Hindlimb muscle (tissue), 1 donor: Measurements from ENCODE around the gene ANKRD44. TPM values are rescaled to one million over a fixed set of nuclear protein-coding genes. Genes with fewer than 3 reads are reported as not detected.
"Not testable (repeated sequence)": the region's sequence is repeated elsewhere in the genome, so short reads cannot be mapped to it uniquely, and the experiment has no call there.

Experiments used
- DNase-seq: peaks from one replicate; pipeline ENCODE4 v3.0.0-alpha.2; 2013
- polyA plus RNA-seq: library from polyadenylated mRNA; unstranded; fragments of 120-200 nt; gene quantifications from one replicate; pipeline ENCODE4 v1.2.1, GENCODE V29; 2013; ENCODE audit not compliant: insufficient read length

ANKRD44 gene
- polyA plus RNA-seq, 1 donor, result 20.7 TPM

GRCh38 chr2:197256547-197257170, 53.9 kb downstream of the ANKRD44 start:
- DNase-seq, result no peak

GRCh38 chr2:197256021-197256420, 54.6 kb downstream of the ANKRD44 start:
- DNase-seq, result no peak

GRCh38 chr2:197255543-197255942, 55.0 kb downstream of the ANKRD44 start:
- peak; percentile 66 for DNase-seq

GRCh38 chr2:197254776-197255530, 55.6 kb downstream of the ANKRD44 start:
- no peak for DNase-seq

- DNase-seq, result no peak
These were observed 59.0 kb downstream of the ANKRD44 start for GRCh38 chr2:197251576-197251975.

- no peak for DNase-seq
These were observed 59.4 kb downstream of the ANKRD44 start for GRCh38 chr2:197251163-197251562.

GRCh38 chr2:197250084-197250397, 60.5 kb downstream of the ANKRD44 start:
- no peak for DNase-seq

- no peak for DNase-seq
These were observed 61.0 kb downstream of the ANKRD44 start for GRCh38 chr2:197249381-197250083.

GRCh38 chr2:197248623-197249022, 62.0 kb downstream of the ANKRD44 start:
- DNase-seq, result no peak

GRCh38 chr2:197248001-197248401, 62.6 kb downstream of the ANKRD44 start:
- no peak for DNase-seq

- DNase-seq, result no peak
These were observed 63.5 kb downstream of the ANKRD44 start for GRCh38 chr2:197247083-197247482.

GRCh38 chr2:197245829-197246804, 64.5 kb downstream of the ANKRD44 start:
- DNase-seq, result no peak

- no peak for DNase-seq
These were observed 66.2 kb downstream of the ANKRD44 start for GRCh38 chr2:197244349-197244748.

- no peak for DNase-seq
These were observed 67.9 kb downstream of the ANKRD44 start for GRCh38 chr2:197242719-197243118.

GRCh38 chr2:197241596-197241995, 69.0 kb downstream of the ANKRD44 start:
- DNase-seq, result no peak

GRCh38 chr2:197241153-197241552, 69.4 kb downstream of the ANKRD44 start:
- no peak for DNase-seq

- DNase-seq, result no peak
These were observed 70.0 kb downstream of the ANKRD44 start for GRCh38 chr2:197240421-197241041.

GRCh38 chr2:197240018-197240417, 70.6 kb downstream of the ANKRD44 start:
- DNase-seq, result not testable (repeated sequence)

- no peak for DNase-seq
These were observed 71.1 kb downstream of the ANKRD44 start for GRCh38 chr2:197239434-197239833.

- no peak for DNase-seq
These were observed 72.6 kb downstream of the ANKRD44 start for GRCh38 chr2:197238043-197238365.

- no peak for DNase-seq
These were observed 73.1 kb downstream of the ANKRD44 start for GRCh38 chr2:197237291-197238042.
